HG03378 (cell line): ENCODE data around the gene IGFBP2.

Experiments
- ATAC-seq: cut with Tn5 transposase; IDR thresholded peaks from one replicate; pipeline ENCODE4 v1.9.1; 2021; ENCODE audit warnings: mild to moderate bottlenecking, moderate library complexity; ENCODE audit not compliant: unreplicated experiment

IGFBP2 gene

GRCh38 chr2:216661051-216661450 lies 27.8 kb downstream of the IGFBP2 start:
- no peak for ATAC-seq

GRCh38 chr2:216661639-216662375 lies 28.6 kb downstream of the IGFBP2 start:
- ATAC-seq, result no peak

GRCh38 chr2:216663106-216663505 lies 29.9 kb downstream of the IGFBP2 start:
- no peak for ATAC-seq

GRCh38 chr2:216663846-216664245 lies 30.6 kb downstream of the IGFBP2 start:
- ATAC-seq, result no peak

- ATAC-seq, result peak; percentile 78
Observed at GRCh38 chr2:216664593-216665034, 31.4 kb downstream of the IGFBP2 start.

- no peak for ATAC-seq
Observed at GRCh38 chr2:216665242-216665641, 32.0 kb downstream of the IGFBP2 start.

GRCh38 chr2:216665717-216666116 lies 32.5 kb downstream of the IGFBP2 start:
- no peak for ATAC-seq

- ATAC-seq, result peak; percentile 62
Observed at GRCh38 chr2:216666461-216667233, 33.4 kb downstream of the IGFBP2 start.

- no peak for ATAC-seq
Observed at GRCh38 chr2:216670266-216671080, 37.3 kb downstream of the IGFBP2 start.

- ATAC-seq, result no peak
Observed at GRCh38 chr2:216671081-216671411, 37.8 kb downstream of the IGFBP2 start.

GRCh38 chr2:216671791-216672343 lies 38.6 kb downstream of the IGFBP2 start:
- no peak for ATAC-seq

GRCh38 chr2:216672466-216672865 lies 39.2 kb downstream of the IGFBP2 start:
- no peak for ATAC-seq

- ATAC-seq, result no peak
Observed at GRCh38 chr2:216673021-216673420, 39.8 kb downstream of the IGFBP2 start.

- no peak for ATAC-seq
Observed at GRCh38 chr2:216673609-216674008, 40.4 kb downstream of the IGFBP2 start.

GRCh38 chr2:216674376-216674775 lies 41.2 kb downstream of the IGFBP2 start:
- no peak for ATAC-seq

- no peak for ATAC-seq
Observed at GRCh38 chr2:216676630-216677029, 43.4 kb downstream of the IGFBP2 start.

- no peak for ATAC-seq
Observed at GRCh38 chr2:216677439-216678097, 44.3 kb downstream of the IGFBP2 start.

GRCh38 chr2:216678098-216678465 lies 44.9 kb downstream of the IGFBP2 start:
- no peak for ATAC-seq

GRCh38 chr2:216678813-216679657 lies 45.8 kb downstream of the IGFBP2 start:
- no peak for ATAC-seq

GRCh38 chr2:216679658-216680024 lies 46.4 kb downstream of the IGFBP2 start:
- ATAC-seq, result no peak
